HepG2 (cell line): ENCODE data around the gene TBC1D2B. TPM values are rescaled to one million over a fixed set of nuclear protein-coding genes. Genes with fewer than 3 reads are reported as not detected.

Experiments
- ATAC-seq: fragments of 200-7000 bp; cut with Tn5 transposase; 3 replicates; pipeline ENCODE4 v1.9.1; 2020; ENCODE audit warnings: mild to moderate bottlenecking, moderate library complexity
- BruUV-seq: library from RNA; stranded (reverse); fragments of 400-500 nt; replicated peaks from 2 replicates; lab custom pipeline; 2021; lab: Mats Ljungman, UMichigan
- CTCF ChIA-PET: fragments of 300-600 bp; formaldehyde crosslinking; extraction: SDS; loops from one replicate; lab custom pipeline; 2021; ENCODE audit warnings: low total read pairs, inconsistent platforms, low intra/inter-chr PET ratio; lab: Yijun Ruan, JAX
- POLR2A ChIA-PET: fragments of 350-600 bp; sonication (Branson Sonifier 250); formaldehyde crosslinking; loops from one replicate; lab custom pipeline; 2020; ENCODE audit warnings: antibody characterized with exemption, inconsistent platforms; lab: Yijun Ruan, JAX
- DNase-seq: peaks from one replicate; pipeline ENCODE4 v3.0.0-alpha.2; 2015; ENCODE audit warnings: low spot score
- FAIRE-seq: peaks from 3 replicates; lab custom pipeline; 2011; peaks lifted over from hg19 to GRCh38; lab: Jason Lieb, UNC
- H2AFZ ChIP-seq: one replicate; pipeline ENCODE4 v1.6.1; 2011; ENCODE audit warnings: low read length, inconsistent platforms
- H3K27ac ChIP-seq: fragments of 300-600 bp; 3 replicates; pipeline ENCODE4 v1.8.0; 2011; ENCODE audit warnings: mixed run types, mild to moderate bottlenecking, mixed read lengths, low read length, inconsistent platforms; ENCODE audit not compliant: insufficient read depth; ENCODE audit errors: extremely low read length
- H3K27me3 ChIP-seq, 2 experiments: fragments of 200-600 bp in 1 of 2; 2 replicates in 1 of 2; 3 replicates in 1 of 2; pipeline versions ENCODE4 v1.6.0 to v1.8.0; 2011; ENCODE audit warnings: low read length in 2 of 2, mild to moderate bottlenecking in 2 of 2, moderate library complexity in 2 of 2, inconsistent platforms in 1 of 2; ENCODE audit not compliant: insufficient read depth in 2 of 2, control insufficient read depth in 1 of 2
- H3K36me3 ChIP-seq, 2 experiments: fragments of 200-600 bp in 1 of 2; replicated peaks in 1 of 2; 2 replicates in 1 of 2; 3 replicates in 1 of 2; pipeline versions ENCODE4 v1.5.1 to v1.8.0; 2011; ENCODE audit warnings: low read length in 2 of 2, inconsistent platforms in 1 of 2; ENCODE audit not compliant: insufficient read depth in 2 of 2, control insufficient read depth in 1 of 2
- H3K4me1 ChIP-seq: 2 replicates; pipeline ENCODE4 v1.5.1; 2012; ENCODE audit warnings: low read length, inconsistent platforms; ENCODE audit not compliant: insufficient read depth
- H3K4me2 ChIP-seq: 2 replicates; pipeline ENCODE4 v1.6.0; 2011; ENCODE audit warnings: low read depth, low read length, inconsistent platforms
- H3K4me3 ChIP-seq, 3 experiments: fragments of 200-600 bp in 1 of 3; sonication (generic), shearing (Covaris generic) in 1 of 3; replicated peaks in 1 of 3; 2 replicates each; pipeline ENCODE4 v1.5.1; 2011 to 2016; ENCODE audit warnings: low read length in 3 of 3, inconsistent platforms in 2 of 3, low read depth in 2 of 3, mild to moderate bottlenecking in 2 of 3, control low read depth in 1 of 3, mixed read lengths in 1 of 3; ENCODE audit not compliant: insufficient read depth in 1 of 3
- H3K79me2 ChIP-seq: one replicate; pipeline ENCODE4 v1.6.1; 2011; ENCODE audit warnings: low read length, inconsistent platforms; ENCODE audit not compliant: insufficient read depth
- H3K9ac ChIP-seq: 2 replicates; pipeline ENCODE4 v1.6.0; 2011; ENCODE audit warnings: mild to moderate bottlenecking, low read depth, low read length, inconsistent platforms; ENCODE audit not compliant: insufficient read depth
- H3K9me3 ChIP-seq: 2 replicates; pipeline ENCODE4 v1.5.1; 2012; ENCODE audit warnings: mild to moderate bottlenecking, low read length
- H4K20me1 ChIP-seq: 2 replicates; pipeline ENCODE4 v1.6.0; 2011; ENCODE audit warnings: inconsistent platforms, mild to moderate bottlenecking, low read length, moderate library complexity; ENCODE audit not compliant: insufficient read depth
- CREB1 ChIP-seq, 2 experiments: fragments of 450-650 bp in 1 of 2; IDR thresholded peaks; 2 replicates each; pipeline ENCODE4 v1.6.1; 2016 to 2017; ENCODE audit warnings: control low read depth in 1 of 2, mild to moderate bottlenecking in 1 of 2, missing compliant biosample characterization in 1 of 2, missing genetic modification characterization in 1 of 2
- DPF2 ChIP-seq: sonication (generic); formaldehyde crosslinking; IDR thresholded peaks from 2 replicates; pipeline ENCODE4 v1.4.0; 2020; ENCODE audit warnings: mild to moderate bottlenecking, low read depth, missing genetic modification reagents, borderline replicate concordance
- E2F1 ChIP-seq: sonication (generic); formaldehyde crosslinking; IDR thresholded peaks from 2 replicates; pipeline ENCODE4 v1.5.0; 2020; ENCODE audit warnings: missing genetic modification reagents
- FOXA3 ChIP-seq: IDR thresholded peaks from 2 replicates; pipeline ENCODE4 v1.6.1; 2016; ENCODE audit warnings: missing genetic modification reagents, missing compliant biosample characterization
- HMG20A ChIP-seq: IDR thresholded peaks from 2 replicates; pipeline ENCODE4 v1.6.1; 2016; ENCODE audit warnings: borderline replicate concordance
- HNRNPL ChIP-seq: fragments of 200-400 bp; formaldehyde crosslinking; IDR thresholded peaks from 2 replicates; pipeline ENCODE4 v1.6.1; 2017; ENCODE audit warnings: mild to moderate bottlenecking, low read depth, low read length
- MAX ChIP-seq: IDR thresholded peaks from 2 replicates; pipeline ENCODE4 v1.6.1; 2012; ENCODE audit warnings: inconsistent platforms
- MAZ ChIP-seq, 2 experiments: sonication (generic) in 1 of 2; formaldehyde crosslinking in 1 of 2; IDR thresholded peaks; 2 replicates each; pipeline versions ENCODE4 v1.5.0 to v1.6.1; 2012 to 2020; ENCODE audit warnings: low read depth in 2 of 2, mild to moderate bottlenecking in 2 of 2, borderline replicate concordance in 1 of 2, improper control_type of control experiment in 1 of 2, low read length in 1 of 2, missing genetic modification reagents in 1 of 2, moderate library complexity in 1 of 2
- NR0B2 ChIP-seq: sonication (generic); formaldehyde crosslinking; IDR thresholded peaks from 2 replicates; pipeline ENCODE4 v1.4.0; 2020; ENCODE audit warnings: mild to moderate bottlenecking, missing genetic modification reagents
- NR2F6 ChIP-seq, 2 experiments: IDR thresholded peaks; 2 replicates each; pipeline ENCODE4 v1.6.1; 2016; ENCODE audit warnings: antibody characterized with exemption in 1 of 2, mild to moderate bottlenecking in 1 of 2
- PRDM10 ChIP-seq: sonication (generic); formaldehyde crosslinking; IDR thresholded peaks from 2 replicates; pipeline ENCODE4 v1.4.0; 2020; ENCODE audit warnings: low read depth, missing genetic modification reagents
- PTBP1 ChIP-seq: fragments of 200-400 bp; formaldehyde crosslinking; IDR thresholded peaks from 2 replicates; pipeline ENCODE4 v1.6.1; 2018; ENCODE audit warnings: low read length, low read depth; ENCODE audit not compliant: poor library complexity, severe bottlenecking
- TAF1 ChIP-seq: sonication (generic); formaldehyde crosslinking; IDR thresholded peaks from 2 replicates; pipeline ENCODE4 v1.4.0; 2020; ENCODE audit warnings: missing genetic modification reagents
- TBX2 ChIP-seq: sonication (generic); formaldehyde crosslinking; IDR thresholded peaks from 2 replicates; pipeline ENCODE4 v1.5.0; 2020; ENCODE audit warnings: missing genetic modification reagents, mild to moderate bottlenecking, borderline replicate concordance
- ZBTB8A ChIP-seq: sonication (generic); formaldehyde crosslinking; IDR thresholded peaks from 2 replicates; pipeline ENCODE4 v1.4.0; 2020; ENCODE audit warnings: mild to moderate bottlenecking, low read depth, missing genetic modification reagents, borderline replicate concordance
- ZMYM2 ChIP-seq: sonication (generic); formaldehyde crosslinking; IDR thresholded peaks from 2 replicates; pipeline ENCODE4 v1.8.0; 2022; ENCODE audit warnings: mild to moderate bottlenecking, missing genetic modification reagents
- ZNF839 ChIP-seq: sonication (generic); formaldehyde crosslinking; IDR thresholded peaks from 2 replicates; pipeline ENCODE4 v1.4.0; 2020; ENCODE audit warnings: missing genetic modification reagents, mild to moderate bottlenecking, borderline replicate concordance
- WGBS: methylation state at CpG from one replicate; pipeline ENCODE4 v1.1.6; 2017; ENCODE audit warnings: low lambda C conversion rate; 5-methylcytosine and 5-hydroxymethylcytosine counted together
- in situ Hi-C: cut with HindIII; loops from 2 replicates; pipeline ENCODE4 v1.10.0; 2017; ENCODE audit warnings: low pct_unique_long_range_greater_than_20kb; ENCODE audit not compliant: extremely low pct_ligation_motif_present
- intact Hi-C: fragments of 100-400 bp; cut with micrococcal nuclease; formaldehyde crosslinking; loops from one replicate; pipeline ENCODE4 v1.10.0; 2022; ENCODE audit not compliant: unreplicated experiment
- polyA plus RNA-seq, 8 experiments: library from polyadenylated mRNA; depleted of rRNA in 3 of 8; stranded (reverse) in 7 of 8; unstranded in 1 of 8; fragments of >200 nt; fragmentation: Illumina TruSeq in 4 of 8; extraction: Trizol in 4 of 8; gene quantifications; 2 replicates each; pipeline versions ENCODE4 v1.2.1 to v1.2.3, GENCODE V29; 2011 to 2016; ENCODE audit warnings: low read depth in 4 of 8, missing spikeins in 1 of 8, mixed read lengths in 1 of 8; ENCODE audit not compliant: insufficient read depth in 1 of 8
- total RNA-seq, 5 experiments: library from RNA; depleted of rRNA; stranded (reverse); fragments of >200 nt; fragmentation: Illumina TruSeq; extraction: Trizol; gene quantifications; 2 replicates each; pipeline ENCODE4 v1.2.3, GENCODE V29; 2016; ENCODE audit warnings: low read depth in 1 of 5

Gene TBC1D2B
- total and polyA plus RNA-seq, 2 of the 13 experiments (the other 11 are each of a cell fraction or from before 2014, with no cell fraction given), result 10.1 to 14.4 TPM

GRCh38 chr15:78072080-78072892 lies 5.2 kb downstream of the TBC1D2B start:
- no TSS peak for BruUV-seq
- Histone ChIP-seq H4K20me1 (no peaks in the 10 kb centered on the region), H3K4me1 (peaks cover 94% of the 10 kb centered on the region), H3K27ac (peak overlapping the region; percentile 37), H3K9ac (0 out of 2 replicates have a peak overlapping the region, but pooled peaks have one; percentile 26), H3K27me3 (no peaks in the 10 kb centered on the region), H3K36me3 (no peaks in the 10 kb centered on the region), H2AFZ (no peak overlapping the region), H3K9me3 (no peaks in the 10 kb centered on the region), H3K79me2 (peaks cover 64% of the 10 kb centered on the region), H3K4me2 (peak overlapping the region; percentile 41), H3K4me3 (no peak overlapping the region)
- DNase-seq (peak; percentile 56), ATAC-seq (peak; percentile 8), FAIRE-seq (peak; percentile 61)
- 45% methylated on average over 7 of the region's 9 CpGs for WGBS
- in situ Hi-C loops, result no loop called here
- ChIA-PET CTCF (no interaction called here), POLR2A (no interaction called here)
- intact Hi-C loops, result no loop called here
- TF ChIP-seq ZBTB8A (CRISPR knock-in tag) (no peak), PTBP1 (no peak), HNRNPL (no peak), MAX (0 out of 2 replicates have a peak, but pooled peaks have one; percentile 29), ZMYM2 (CRISPR knock-in tag) (no peak), FOXA3 (CRISPR knock-in tag) (peak; percentile 27; the same call in 1 of the 2 replicates), CREB1 (IDR thresholded peaks at IDR 0.05) (peak; percentile 70), CREB1 (CRISPR knock-in tag; IDR thresholded peaks at IDR 0.05) (no peak), E2F1 (no peak), ZNF839 (CRISPR knock-in tag) (no peak), TAF1 (CRISPR knock-in tag) (no peak), NR2F6 (IDR thresholded peaks at IDR 0.05) (no peak), NR2F6 (CRISPR knock-in tag; IDR thresholded peaks at IDR 0.05) (0 out of 2 replicates have a peak, but pooled peaks have one; percentile 18), TBX2 (CRISPR knock-in tag) (no peak), PRDM10 (CRISPR knock-in tag) (no peak), MAZ (IDR thresholded peaks at IDR 0.05; ENCODE audit: borderline replicate concordance, low read depth, low read length) (no peak), MAZ (CRISPR knock-in tag; IDR thresholded peaks at IDR 0.05; ENCODE audit: low read depth) (no peak), DPF2 (no peak), HMG20A (CRISPR knock-in tag) (0 out of 2 replicates have a peak, but pooled peaks have one; percentile 32), NR0B2 (CRISPR knock-in tag) (no peak)
